ENCODE measurements around the gene PTGFRN. TPM values are rescaled to one million over a fixed set of nuclear protein-coding genes. Genes with fewer than 3 reads are reported as not detected.

Gene PTGFRN
- total and polyA plus RNA-seq, 2 of the 8 experiments (the other 6 are each of a cell fraction or from before 2014, with no cell fraction given), result 13.0 to 32.6 TPM

- Histone ChIP-seq H3K9me3 (ENCODE audit: insufficient read depth in 2 of 2, low read depth in 1 of 2, low read length in 1 of 2) (peaks cover 0 to 3% of the 10 kb centered on the region in 2 experiments; a peak in 1 of 4 replicates), H3K27me3 (replicated peaks in 1 of 4; ENCODE audit: control insufficient read depth in 3 of 4, extremely low read depth in 1 of 4, insufficient read depth in 3 of 4, low read length in 3 of 4) (no peaks in the 10 kb centered on the region), H4K91ac (replicated peaks; ENCODE audit: insufficient read length, low read length) (no peak overlapping the region), H3K4me2 (ENCODE audit: insufficient read depth in 1 of 2, low read depth in 2 of 2, low read length in 2 of 2) (no peak overlapping the region), H2BK120ac (replicated peaks; ENCODE audit: low read depth, low read length) (no peak overlapping the region), H3K23me2 (ENCODE audit: low read depth, low read length) (no peaks in the 10 kb centered on the region; the same call in 1 of the 2 replicates), H2BK12ac (ENCODE audit: low read depth, low read length) (no peak overlapping the region), H4K8ac (ENCODE audit: extremely low read depth, insufficient read depth, low read length) (no peak overlapping the region), H3K4me3 (ENCODE audit: extremely low read depth in 1 of 4, insufficient read depth in 2 of 4, low read depth in 3 of 4, low read length in 4 of 4) (no peak overlapping the region), H4K5ac (ENCODE audit: insufficient read length, low read depth, low read length) (no peak overlapping the region), H3K79me2 (ENCODE audit: control insufficient read depth in 1 of 2, insufficient read depth in 2 of 2, low read length in 2 of 2) (no peaks in the 10 kb centered on the region), H3K9ac (replicated peaks in 1 of 4; ENCODE audit: extremely low read depth in 1 of 4, low read depth in 3 of 4, low read length in 3 of 4) (no peak overlapping the region), H3K4me1 (replicated peaks in 1 of 4; ENCODE audit: control insufficient read depth in 3 of 4, insufficient read depth in 4 of 4, low read length in 3 of 4) (no peaks in the 10 kb centered on the region), H3K18ac (ENCODE audit: extremely low read depth, low read length) (no peak overlapping the region), H3K27ac (ENCODE audit: low read depth, low read length) (no peak overlapping the region), H2BK20ac (ENCODE audit: low read length) (no peak overlapping the region), H3K36me3 (ENCODE audit: control insufficient read depth in 2 of 4, insufficient read depth in 4 of 4, low read length in 3 of 4) (peaks cover 0 to 16% (median 3%) of the 10 kb centered on the region in 4 experiments; a peak in 5 of 8 replicates), H2BK15ac (ENCODE audit: low read length) (no peak overlapping the region), H3K23ac (ENCODE audit: insufficient read length) (no peak overlapping the region), H3K79me1 (ENCODE audit: low read depth, low read length) (no peaks in the 10 kb centered on the region; the same call in 1 of the 2 replicates), H2AFZ (ENCODE audit: low read length) (no peak overlapping the region), H2BK5ac (ENCODE audit: low read depth, low read length) (no peak overlapping the region), H3K56ac (replicated peaks; ENCODE audit: insufficient read length, low read depth, low read length) (no peak overlapping the region), H4K20me1 (replicated peaks in 1 of 2; ENCODE audit: control insufficient read depth in 1 of 2, insufficient read depth in 2 of 2, low read length in 2 of 2) (no peaks in the 10 kb centered on the region), H3K14ac (ENCODE audit: insufficient read length) (no peak overlapping the region), H2AK5ac (ENCODE audit: low read depth, low read length) (no peak overlapping the region), H3K4ac (replicated peaks; ENCODE audit: insufficient read length, low read depth, low read length) (no peak overlapping the region)
- no peak for DNase-seq (ENCODE audit: low read depth in 1 of 2, low spot score in 2 of 2)
- POLR2A ChIA-PET (ENCODE audit: partially characterized antibody), result no interaction called here
- WGBS, 2 experiments (ENCODE audit: extremely low coverage in 1 of 2, insufficient coverage in 1 of 2, insufficient read length in 1 of 2, insufficient replicate concordance in 2 of 2, low coverage in 1 of 2, low lambda C conversion rate in 2 of 2, missing lambda C conversion rate in 1 of 2), result 88% methylated on average over 11 of the region's 11 CpGs; no CpG with 5 or more reads in 1 of the 2 experiments
- CTCF ChIA-PET (ENCODE audit: partially characterized antibody), result interaction anchor here (0.6 kb wide), 1 partner anchor 819 kb away, joined by 3 read pairs; no protein-coding TSS in a partner anchor
- FAIRE-seq, result no peak
- TF ChIP-seq MAX (IDR thresholded peaks at IDR 0.05) (no peak), POU5F1 (IDR thresholded peaks at IDR 0.05; ENCODE audit: low read depth, low read length) (no peak), TCF12 (IDR thresholded peaks at IDR 0.05; ENCODE audit: low read depth, low read length) (no peak), TBP (IDR thresholded peaks at IDR 0.05; ENCODE audit: low read depth, low read length) (no peak), KDM4A (IDR thresholded peaks at IDR 0.05; ENCODE audit: low read depth, low read length, severe bottlenecking) (no peak), CTCF (IDR thresholded peaks at IDR 0.05; ENCODE audit: control extremely low read depth in 1 of 3, insufficient read depth in 1 of 3, low read depth in 1 of 3, low read length in 3 of 3) (no peak)
These were observed 57.1 kb downstream of the PTGFRN start for GRCh38 chr1:116966791-116967190.

All from H1 (cell line).